K562 (cell line): Measurements from ENCODE around the gene AIF1. TPM values are rescaled to one million over a fixed set of nuclear protein-coding genes. Genes with fewer than 3 reads are reported as not detected.

Experiments used
- ATF3 ChIP-seq, 2 experiments: fragments of 450-650 bp in 1 of 2; sonication (generic) in 1 of 2; formaldehyde crosslinking in 1 of 2; IDR thresholded peaks in 1 of 2; conservative IDR thresholded peaks in 1 of 2; 2 replicates each; pipeline versions ENCODE4 v1.6.1 to v1.8.1; 2016 to 2023; ENCODE audit warnings: mild to moderate bottlenecking in 2 of 2, moderate library complexity in 2 of 2, inconsistent platforms in 1 of 2, missing genetic modification reagents in 1 of 2
- CHCHD3 ChIP-seq: fragments of 250-450 bp; sonication (Bioruptor Pico); IDR thresholded peaks from 2 replicates; pipeline ENCODE4 v2.1.2; 2022; ENCODE audit warnings: mild to moderate bottlenecking
- ERF ChIP-seq: fragments of 450-650 bp; formaldehyde crosslinking; IDR thresholded peaks from 2 replicates; pipeline ENCODE4 v1.4.0; 2020; ENCODE audit warnings: mild to moderate bottlenecking, mixed read lengths
- FOXK1 ChIP-seq: sonication (generic); formaldehyde crosslinking; IDR thresholded peaks from 2 replicates; pipeline ENCODE4 v1.8.0; 2022; ENCODE audit warnings: missing genetic modification reagents, mild to moderate bottlenecking, borderline replicate concordance
- FUS ChIP-seq: fragments of 200-400 bp; formaldehyde crosslinking; optimal IDR thresholded peaks from 2 replicates; pipeline ENCODE3; 2017; ENCODE audit warnings: low read depth, low read length
- MAFK ChIP-seq: IDR thresholded peaks from 2 replicates; pipeline ENCODE4 v1.6.1; 2011; ENCODE audit warnings: low read length, improper control_type of control experiment
- MBD2 ChIP-seq: sonication (generic); IDR thresholded peaks from 2 replicates; pipeline ENCODE4 v1.6.1; 2016; ENCODE audit warnings: low read depth, borderline replicate concordance
- MTA3 ChIP-seq: fragments of 450-650 bp; formaldehyde crosslinking; IDR thresholded peaks from 2 replicates; pipeline ENCODE4 v1.6.1; 2017; ENCODE audit warnings: mild to moderate bottlenecking, borderline replicate concordance
- MXI1 ChIP-seq: IDR thresholded peaks from 2 replicates; pipeline ENCODE4 v1.6.1; 2011; ENCODE audit warnings: low read depth, mild to moderate bottlenecking, improper control_type of control experiment, low read length
- RBM39 ChIP-seq: fragments of 200-400 bp; formaldehyde crosslinking; optimal IDR thresholded peaks from 2 replicates; pipeline ENCODE3; 2018; ENCODE audit warnings: low read depth, low read length
- SRSF9 ChIP-seq: fragments of 200-400 bp; formaldehyde crosslinking; IDR thresholded peaks from 2 replicates; pipeline ENCODE4 v1.6.1; 2017; ENCODE audit warnings: low read depth, low read length, borderline replicate concordance
- THAP12 ChIP-seq: fragments of 250-450 bp; sonication (Bioruptor Pico); IDR thresholded peaks from 2 replicates; pipeline ENCODE4 v1.9.0; 2021; ENCODE audit warnings: mild to moderate bottlenecking, inconsistent platforms
- YY1 ChIP-seq, 3 experiments: IDR thresholded peaks; 2 replicates each; pipeline ENCODE4 v1.6.1; 2011; ENCODE audit warnings: low read length in 2 of 3, mild to moderate bottlenecking in 2 of 3, moderate library complexity in 2 of 3, borderline replicate concordance in 1 of 3, control low read depth in 1 of 3, low read depth in 1 of 3; ENCODE audit not compliant: insufficient read depth in 3 of 3, insufficient replicate concordance in 2 of 3, control insufficient read depth in 1 of 3, insufficient read length in 1 of 3; ENCODE audit errors: extremely low read depth in 1 of 3
- polyA plus RNA-seq, 8 experiments: library from polyadenylated mRNA; depleted of rRNA in 4 of 8; stranded (reverse) in 5 of 8; unstranded in 3 of 8; fragments of >200 nt; fragmentation: Nextera tagmentation in 2 of 8; fragmentation: Illumina TruSeq in 1 of 8; extraction: Ambion mirVana in 2 of 8; extraction: Trizol in 1 of 8; gene quantifications; 2 replicates each; pipeline versions ENCODE4 v1.2.1 to v1.2.3, GENCODE V29; 2011 to 2014; ENCODE audit warnings: inconsistent platforms in 1 of 8, missing spikeins in 1 of 8
- total RNA-seq, 7 experiments: library from RNA; depleted of rRNA in 6 of 7; stranded (reverse); fragments of >200 nt in 6 of 7; fragmentation: Illumina TruSeq in 2 of 7; extraction: Trizol in 2 of 7; gene quantifications; 2 replicates each; pipeline versions ENCODE4 v1.2.1 to v1.2.3, GENCODE V29; 2011 to 2021; ENCODE audit warnings: low replicate concordance in 1 of 7
- TF ChIP-seq, protein P1 (sequence below): sonication (generic); formaldehyde crosslinking; IDR thresholded peaks from 2 replicates; pipeline ENCODE4 v1.8.0; 2023; ENCODE audit warnings: mild to moderate bottlenecking, missing genetic modification reagents
- TF ChIP-seq, protein P2 (sequence below): fragments of 450-650 bp; formaldehyde crosslinking; conservative IDR thresholded peaks from 2 replicates; pipeline ENCODE4 v1.4.0; 2022; ENCODE audit warnings: mild to moderate bottlenecking, missing genetic modification characterization

Gene AIF1
- total and polyA plus RNA-seq, 9 of the 15 experiments (the other 6 are each of a cell fraction or from before 2014, with no cell fraction given), result 9.4 to 33.4 (median 19.4) TPM

DNA sequence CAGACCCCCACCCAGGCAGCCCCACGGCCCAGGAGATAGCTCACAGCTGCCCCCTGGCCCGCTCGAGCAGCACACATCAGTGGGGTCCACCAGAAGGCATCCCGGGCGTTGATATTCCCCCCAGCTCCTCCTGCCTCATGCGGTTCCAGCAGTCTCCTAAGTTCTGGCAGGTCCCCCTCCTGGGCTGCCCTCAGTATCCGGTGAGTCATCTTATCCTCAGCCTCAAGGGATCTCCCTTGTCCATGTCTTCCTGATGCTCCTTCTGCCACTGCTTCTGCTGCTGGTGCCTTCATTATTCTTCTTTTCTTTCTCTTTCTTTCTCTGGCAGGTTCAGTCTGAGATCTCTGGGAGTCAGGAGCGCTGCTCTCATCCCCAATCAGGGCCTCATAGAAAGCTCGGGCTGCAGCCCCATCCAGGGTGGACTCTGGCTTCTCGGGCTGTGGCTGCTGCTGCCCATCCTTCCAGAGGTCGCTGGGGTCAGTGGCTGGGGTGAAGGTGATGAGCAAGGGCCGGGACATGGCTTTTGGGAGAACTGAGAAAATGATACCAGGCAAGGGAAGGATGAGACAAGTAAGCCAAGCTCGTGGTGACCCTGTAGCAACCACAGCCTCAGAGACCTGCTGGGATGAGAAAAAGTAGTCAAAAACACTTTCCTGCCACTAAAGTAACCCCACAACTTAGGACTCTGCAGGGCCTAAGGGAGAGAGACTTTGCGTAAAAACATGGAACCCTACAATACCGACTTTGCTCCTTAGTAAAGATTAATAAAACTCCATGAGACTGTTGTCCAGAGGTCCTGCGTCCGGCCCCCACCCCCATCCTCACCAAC is 49.1 kb downstream of the AIF1 start (continued):
- TF ChIP-seq, protein P1, sequence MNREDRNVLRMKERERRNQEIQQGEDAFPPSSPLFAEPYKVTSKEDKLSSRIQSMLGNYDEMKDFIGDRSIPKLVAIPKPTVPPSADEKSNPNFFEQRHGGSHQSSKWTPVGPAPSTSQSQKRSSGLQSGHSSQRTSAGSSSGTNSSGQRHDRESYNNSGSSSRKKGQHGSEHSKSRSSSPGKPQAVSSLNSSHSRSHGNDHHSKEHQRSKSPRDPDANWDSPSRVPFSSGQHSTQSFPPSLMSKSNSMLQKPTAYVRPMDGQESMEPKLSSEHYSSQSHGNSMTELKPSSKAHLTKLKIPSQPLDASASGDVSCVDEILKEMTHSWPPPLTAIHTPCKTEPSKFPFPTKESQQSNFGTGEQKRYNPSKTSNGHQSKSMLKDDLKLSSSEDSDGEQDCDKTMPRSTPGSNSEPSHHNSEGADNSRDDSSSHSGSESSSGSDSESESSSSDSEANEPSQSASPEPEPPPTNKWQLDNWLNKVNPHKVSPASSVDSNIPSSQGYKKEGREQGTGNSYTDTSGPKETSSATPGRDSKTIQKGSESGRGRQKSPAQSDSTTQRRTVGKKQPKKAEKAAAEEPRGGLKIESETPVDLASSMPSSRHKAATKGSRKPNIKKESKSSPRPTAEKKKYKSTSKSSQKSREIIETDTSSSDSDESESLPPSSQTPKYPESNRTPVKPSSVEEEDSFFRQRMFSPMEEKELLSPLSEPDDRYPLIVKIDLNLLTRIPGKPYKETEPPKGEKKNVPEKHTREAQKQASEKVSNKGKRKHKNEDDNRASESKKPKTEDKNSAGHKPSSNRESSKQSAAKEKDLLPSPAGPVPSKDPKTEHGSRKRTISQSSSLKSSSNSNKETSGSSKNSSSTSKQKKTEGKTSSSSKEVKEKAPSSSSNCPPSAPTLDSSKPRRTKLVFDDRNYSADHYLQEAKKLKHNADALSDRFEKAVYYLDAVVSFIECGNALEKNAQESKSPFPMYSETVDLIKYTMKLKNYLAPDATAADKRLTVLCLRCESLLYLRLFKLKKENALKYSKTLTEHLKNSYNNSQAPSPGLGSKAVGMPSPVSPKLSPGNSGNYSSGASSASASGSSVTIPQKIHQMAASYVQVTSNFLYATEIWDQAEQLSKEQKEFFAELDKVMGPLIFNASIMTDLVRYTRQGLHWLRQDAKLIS, result no peak
- TF ChIP-seq MTA3, result no peak
- TF ChIP-seq CHCHD3 (CRISPR knock-in tag), result 0 out of 2 replicates have a peak, but pooled peaks have one; percentile 24
- no peak for TF ChIP-seq SRSF9
- TF ChIP-seq MAFK, result no peak
- TF ChIP-seq YY1 (IDR thresholded peaks at IDR 0.05; ENCODE audit: borderline replicate concordance in 1 of 3, control insufficient read depth in 1 of 3, extremely low read depth in 1 of 3, insufficient read depth in 3 of 3, insufficient read length in 1 of 3, insufficient replicate concordance in 2 of 3, low read depth in 1 of 3, low read length in 2 of 3), result peak in 2 of 3 experiments; percentile 9 to 56
- peak; percentile 34 for TF ChIP-seq RBM39
- TF ChIP-seq MBD2, result no peak
- 0 out of 2 replicates have a peak, but pooled peaks have one; percentile 4 for TF ChIP-seq ERF
- TF ChIP-seq, protein P2, sequence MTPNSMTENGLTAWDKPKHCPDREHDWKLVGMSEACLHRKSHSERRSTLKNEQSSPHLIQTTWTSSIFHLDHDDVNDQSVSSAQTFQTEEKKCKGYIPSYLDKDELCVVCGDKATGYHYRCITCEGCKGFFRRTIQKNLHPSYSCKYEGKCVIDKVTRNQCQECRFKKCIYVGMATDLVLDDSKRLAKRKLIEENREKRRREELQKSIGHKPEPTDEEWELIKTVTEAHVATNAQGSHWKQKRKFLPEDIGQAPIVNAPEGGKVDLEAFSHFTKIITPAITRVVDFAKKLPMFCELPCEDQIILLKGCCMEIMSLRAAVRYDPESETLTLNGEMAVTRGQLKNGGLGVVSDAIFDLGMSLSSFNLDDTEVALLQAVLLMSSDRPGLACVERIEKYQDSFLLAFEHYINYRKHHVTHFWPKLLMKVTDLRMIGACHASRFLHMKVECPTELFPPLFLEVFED (CRISPR knock-in tag), result peak; percentile 58; the same call in 1 of the 2 replicates
- TF ChIP-seq THAP12 (CRISPR knock-in tag), result peak; percentile 85; the same call in 1 of the 2 replicates
- no peak for TF ChIP-seq ATF3 (IDR thresholded peaks at IDR 0.05)
- peak; percentile 85 for TF ChIP-seq ATF3 (CRISPR knock-in tag; conservative IDR thresholded peaks at IDR 0.05)
- no peak; the same call in 1 of the 2 replicates for TF ChIP-seq FOXK1
- TF ChIP-seq FUS, result no peak
- TF ChIP-seq MXI1, result no peak
